Prostate gland (tissue), 2 donors: Measurements from ENCODE around the gene SH3BGRL. TPM values are rescaled to one million over a fixed set of nuclear protein-coding genes. Genes with fewer than 3 reads are reported as not detected.
"Not testable (repeated sequence)": the region's sequence is repeated elsewhere in the genome, so short reads cannot be mapped to it uniquely, and the experiment has no call there.

Experiments used
- DNase-seq: peaks from one replicate; pipeline ENCODE4 v3.0.0-alpha.2; 2019; ENCODE audit warnings: low spot score
- H3K27ac ChIP-seq, 2 donors: fragments of 200-600 bp; sonication (generic); 2 replicates each; pipeline ENCODE4 v1.5.1; 2017 to 2019
- H3K27me3 ChIP-seq: fragments of 200-600 bp; sonication (generic); replicated peaks from 2 replicates; pipeline ENCODE4 v1.5.1; 2019; ENCODE audit not compliant: insufficient read depth
- H3K36me3 ChIP-seq, 2 donors: fragments of 200-600 bp; sonication (generic); 1 replicate in 1 of 2; 2 replicates in 1 of 2; pipeline versions ENCODE4 v1.5.1 to v1.8.1; 2017 to 2019
- H3K4me1 ChIP-seq: fragments of 200-600 bp; sonication (generic); replicated peaks from 2 replicates; pipeline ENCODE4 v1.5.1; 2019
- H3K4me3 ChIP-seq, 2 donors: fragments of 200-600 bp; sonication (generic); 2 replicates each; pipeline ENCODE4 v1.5.1; 2017 to 2019
- H3K9me3 ChIP-seq: fragments of 200-600 bp; sonication (generic); 2 replicates; pipeline ENCODE4 v1.5.1; 2017
- POLR2A ChIP-seq: fragments of 450-650 bp; IDR thresholded peaks from one replicate; pipeline ENCODE4 v1.6.1; 2016; ENCODE audit warnings: antibody characterized with exemption, mild to moderate bottlenecking
- POLR2AphosphoS5 ChIP-seq: sonication (generic); formaldehyde crosslinking; IDR thresholded peaks from one replicate; pipeline ENCODE4 v1.6.1; 2017; ENCODE audit warnings: antibody characterized with exemption
- WGBS: methylation state at CpG from one replicate; pipeline ENCODE4 v1.1.5; 2018; 5-methylcytosine and 5-hydroxymethylcytosine counted together
- intact Hi-C: fragments of 100-400 bp; cut with DNase I; formaldehyde crosslinking; loops from one replicate; pipeline ENCODE4 v1.14.2; 2022
- total RNA-seq, 2 donors: library from RNA; depleted of rRNA; stranded (reverse); fragments of >200 nt; gene quantifications; one replicate each; pipeline ENCODE4 v1.1.0, GENCODE V29; 2016
- TF ChIP-seq, protein P1 (sequence below), 4 experiments: fragments of 200-600 bp in 2 of 4; fragments of 450-650 bp in 2 of 4; sonication (generic) in 2 of 4; IDR thresholded peaks; 1 replicate in 3 of 4; 2 replicates in 1 of 4; pipeline ENCODE4 v1.5.1; 2016 to 2019; ENCODE audit warnings: antibody characterized with exemption in 4 of 4, mild to moderate bottlenecking in 2 of 4, moderate library complexity in 2 of 4

The SH3BGRL gene
- total RNA-seq, 2 donors from 2014 or later: 108 to 181 TPM

GRCh38 chrX:81316163-81316562 lies 114.3 kb downstream of the SH3BGRL start:
- Histone ChIP-seq H3K4me1 (no peaks in the 10 kb centered on the region), H3K27ac (no peak overlapping the region), H3K36me3 (no peaks in the 10 kb centered on the region), H3K27me3 (no peaks in the 10 kb centered on the region), H3K9me3 (no peaks in the 10 kb centered on the region), H3K4me3 (no peak overlapping the region)
- intact Hi-C loops: no loop called here
- TF ChIP-seq POLR2A (no peak), POLR2AphosphoS5 (no peak)
- TF ChIP-seq, protein P1, sequence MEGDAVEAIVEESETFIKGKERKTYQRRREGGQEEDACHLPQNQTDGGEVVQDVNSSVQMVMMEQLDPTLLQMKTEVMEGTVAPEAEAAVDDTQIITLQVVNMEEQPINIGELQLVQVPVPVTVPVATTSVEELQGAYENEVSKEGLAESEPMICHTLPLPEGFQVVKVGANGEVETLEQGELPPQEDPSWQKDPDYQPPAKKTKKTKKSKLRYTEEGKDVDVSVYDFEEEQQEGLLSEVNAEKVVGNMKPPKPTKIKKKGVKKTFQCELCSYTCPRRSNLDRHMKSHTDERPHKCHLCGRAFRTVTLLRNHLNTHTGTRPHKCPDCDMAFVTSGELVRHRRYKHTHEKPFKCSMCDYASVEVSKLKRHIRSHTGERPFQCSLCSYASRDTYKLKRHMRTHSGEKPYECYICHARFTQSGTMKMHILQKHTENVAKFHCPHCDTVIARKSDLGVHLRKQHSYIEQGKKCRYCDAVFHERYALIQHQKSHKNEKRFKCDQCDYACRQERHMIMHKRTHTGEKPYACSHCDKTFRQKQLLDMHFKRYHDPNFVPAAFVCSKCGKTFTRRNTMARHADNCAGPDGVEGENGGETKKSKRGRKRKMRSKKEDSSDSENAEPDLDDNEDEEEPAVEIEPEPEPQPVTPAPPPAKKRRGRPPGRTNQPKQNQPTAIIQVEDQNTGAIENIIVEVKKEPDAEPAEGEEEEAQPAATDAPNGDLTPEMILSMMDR (IDR thresholded peaks at IDR 0.05): no peak
- DNase-seq: no peak
- 84% methylated on average over 5 of the region's 5 CpGs for WGBS

DNA sequence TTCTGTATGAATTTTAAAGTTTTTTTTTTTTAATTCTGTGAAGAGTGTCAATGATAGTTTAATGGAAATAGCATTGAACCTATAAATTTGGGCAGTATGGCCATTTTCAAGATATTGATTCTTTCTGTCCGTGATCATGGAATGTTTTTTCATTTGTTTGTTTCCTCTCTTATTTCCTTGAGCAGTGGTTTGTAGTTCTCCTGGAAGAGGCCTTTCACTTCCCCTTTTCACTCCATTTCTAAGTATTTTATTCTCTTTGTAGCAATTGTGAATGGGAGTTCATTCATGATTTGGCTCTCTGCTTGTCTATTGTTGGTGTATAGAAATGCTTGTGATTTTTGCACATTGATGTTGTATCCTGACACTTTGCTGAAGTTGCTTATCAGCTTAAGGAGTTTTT lies 129.8 kb downstream of the SH3BGRL start:
- DNase-seq, H3K36me3 ChIP-seq, intact Hi-C loops, H3K4me3 ChIP-seq, H3K4me1 ChIP-seq, H3K27me3 ChIP-seq, H3K27ac ChIP-seq, H3K9me3 ChIP-seq: not testable (repeated sequence)
- 86% methylated on average over 1 of the region's 1 CpG for WGBS

- intact Hi-C loops: no loop called here
- Histone ChIP-seq H3K9me3 (no peaks in the 10 kb centered on the region), H3K36me3 (no peaks in the 10 kb centered on the region), H3K27ac (no peak overlapping the region), H3K27me3 (no peaks in the 10 kb centered on the region), H3K4me1 (no peaks in the 10 kb centered on the region), H3K4me3 (no peak overlapping the region)
- TF ChIP-seq, protein P1 (IDR thresholded peaks at IDR 0.05): no peak
- TF ChIP-seq POLR2A (no peak), POLR2AphosphoS5 (no peak)
- 46% methylated on average over 4 of the region's 4 CpGs for WGBS
- DNase-seq: no peak
Measured at GRCh38 chrX:81336455-81337152, 134.7 kb downstream of the SH3BGRL start.

GRCh38 chrX:81337805-81338204 lies 135.9 kb downstream of the SH3BGRL start:
- no peak overlapping the region for H3K27ac ChIP-seq
- no peaks in the 10 kb centered on the region for H3K36me3 ChIP-seq
- no peak for TF ChIP-seq POLR2A
- TF ChIP-seq, protein P1 (IDR thresholded peaks at IDR 0.05): no peak
- TF ChIP-seq POLR2AphosphoS5: no peak
- no peak overlapping the region for H3K4me3 ChIP-seq
- intact Hi-C loops: no loop called here
- H3K27me3 ChIP-seq: no peaks in the 10 kb centered on the region
- H3K9me3 ChIP-seq: no peaks in the 10 kb centered on the region
- DNase-seq: no peak
- no peaks in the 10 kb centered on the region for H3K4me1 ChIP-seq
- 63% methylated on average over 1 of the region's 3 CpGs for WGBS

DNA sequence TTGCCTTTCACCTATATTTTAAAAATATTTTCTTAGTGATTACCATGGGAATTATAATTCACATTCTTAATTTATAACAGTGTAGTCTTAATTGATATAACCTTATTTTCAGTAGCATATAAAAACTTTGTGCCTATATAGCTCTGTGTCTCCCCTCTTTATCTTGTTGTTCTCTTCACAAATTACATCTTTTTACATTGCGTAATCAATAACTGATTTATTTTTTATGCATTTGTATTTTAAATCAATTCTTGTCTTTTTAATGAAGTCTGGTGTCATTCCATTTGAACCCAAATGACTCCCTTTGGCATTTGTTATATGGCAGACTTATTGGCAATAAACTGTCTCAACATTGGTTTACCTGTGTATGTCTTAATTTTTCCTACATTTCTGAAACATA lies 137.0 kb downstream of the SH3BGRL start:
- Histone ChIP-seq H3K9me3 (no peaks in the 10 kb centered on the region), H3K36me3 (no peaks in the 10 kb centered on the region), H3K4me1 (no peaks in the 10 kb centered on the region), H3K27ac (no peak overlapping the region), H3K4me3 (no peak overlapping the region), H3K27me3 (no peaks in the 10 kb centered on the region)
- TF ChIP-seq POLR2AphosphoS5: no peak
- no peak for TF ChIP-seq POLR2A
- 100% methylated on average over 1 of the region's 1 CpG for WGBS
- intact Hi-C loops: no loop called here
- no peak for DNase-seq

- H3K4me3 ChIP-seq, intact Hi-C loops, H3K4me1 ChIP-seq, H3K27me3 ChIP-seq, H3K27ac ChIP-seq, H3K9me3 ChIP-seq, DNase-seq, H3K36me3 ChIP-seq: not testable (repeated sequence)
- 98% methylated on average over 6 of the region's 14 CpGs for WGBS
Measured at GRCh38 chrX:81345296-81345695, 143.4 kb downstream of the SH3BGRL start.

Other genes starting within 250 kb of the SH3BGRL start
- gene HMGN5, start 189 bp upstream of the SH3BGRL start, total RNA-seq: 10 to 100 TPM in 1 of 2 donors, 1 to 10 TPM in 1; 5.6 to 63.5 TPM